Kidney (tissue), 14 donors: ENCODE results near the gene GPBP1L1. TPM values are rescaled to one million over a fixed set of nuclear protein-coding genes. Genes with fewer than 3 reads are reported as not detected.

Source experiments
- DNase-seq, 5 donors: peaks; one replicate each; pipeline ENCODE4 v3.0.0-alpha.2; 2013 to 2020
- FAIRE-seq: peaks from 2 replicates; lab custom pipeline; 2012; peaks lifted over from hg19 to GRCh38; lab: Jason Lieb, UNC
- H3K27ac ChIP-seq, 2 donors: one replicate each; pipeline ENCODE4 v1.7.0; 2013; ENCODE audit warnings: low read depth in 2 of 2, low read length in 2 of 2, inconsistent platforms in 1 of 2
- H3K27me3 ChIP-seq: one replicate; pipeline ENCODE4 v1.7.1; 2013; ENCODE audit warnings: low read length, inconsistent platforms; ENCODE audit not compliant: control insufficient read depth, insufficient read depth
- H3K36me3 ChIP-seq, 3 donors: one replicate each; pipeline versions ENCODE4 v1.7.0 to v1.7.1; 2013; ENCODE audit warnings: low read length in 3 of 3, control low read depth in 1 of 3, inconsistent platforms in 1 of 3; ENCODE audit not compliant: insufficient read depth in 3 of 3, control insufficient read depth in 2 of 3
- H3K4me1 ChIP-seq, 3 donors: one replicate each; pipeline versions ENCODE4 v1.7.0 to v1.7.1; 2013; ENCODE audit warnings: low read length in 3 of 3, inconsistent platforms in 1 of 3, low read depth in 1 of 3; ENCODE audit not compliant: control insufficient read depth in 2 of 3, insufficient read depth in 2 of 3
- H3K4me3 ChIP-seq, 3 donors: one replicate each; pipeline versions ENCODE4 v1.7.0 to v1.8.1; 2013; ENCODE audit warnings: low read length in 3 of 3, control low read depth in 1 of 3, inconsistent platforms in 1 of 3
- H3K9ac ChIP-seq, 3 donors: one replicate each; pipeline versions ENCODE4 v1.7.0 to v1.7.1; 2013; ENCODE audit warnings: low read length in 3 of 3, control low read depth in 1 of 3, inconsistent platforms in 1 of 3
- H3K9me3 ChIP-seq, 3 donors: one replicate each; pipeline versions ENCODE4 v1.7.0 to v1.7.1; 2013; ENCODE audit warnings: low read length in 3 of 3, control low read depth in 1 of 3, inconsistent platforms in 1 of 3; ENCODE audit not compliant: control insufficient read depth in 2 of 3, insufficient read depth in 1 of 3
- intact Hi-C: fragments of 100-400 bp; cut with DNase I; formaldehyde crosslinking; loops from one replicate; pipeline ENCODE4 v1.11.1; 2022
- polyA plus RNA-seq: library from polyadenylated mRNA; stranded (reverse); fragments of 350-450 nt; fragmentation: Illumina TruSeq; extraction: RNeasy Lipid Tissue Mini Kit (QIAGEN cat#74804); gene quantifications from one replicate; pipeline ENCODE4 v1.2.3, GENCODE V29; 2014; ENCODE audit warnings: low read depth, low replicate concordance; ENCODE audit not compliant: insufficient read depth
- total RNA-seq: library from RNA; stranded (reverse); fragmentation: NEBNext Ultra II Directional; extraction: Animal tissue kit (Norgen Biotek cat#: 25700); gene quantifications from one replicate; pipeline ENCODE4 v1.2.1, GENCODE V29; 2021
- TF ChIP-seq, protein P1 (sequence below): IDR thresholded peaks from 3 replicates; pipeline ENCODE4 v1.5.1; 2012; ENCODE audit warnings: mild to moderate bottlenecking, moderate library complexity, borderline replicate concordance; ENCODE audit not compliant: insufficient read depth; ENCODE audit errors: extremely low read depth
- donor health status: control.
- donor health status: control.
- donor health status: control.
- donor health status: control.
- donor health status: control.
- donor health status: DM: yes; HTN: yes; CAD: no.
- donor health status: Normal renal cell carcinoma (clear cell type).

Gene GPBP1L1
- total and polyA plus RNA-seq, 2 donors from 2014 or later, result 59.1 to 146 TPM

DNA sequence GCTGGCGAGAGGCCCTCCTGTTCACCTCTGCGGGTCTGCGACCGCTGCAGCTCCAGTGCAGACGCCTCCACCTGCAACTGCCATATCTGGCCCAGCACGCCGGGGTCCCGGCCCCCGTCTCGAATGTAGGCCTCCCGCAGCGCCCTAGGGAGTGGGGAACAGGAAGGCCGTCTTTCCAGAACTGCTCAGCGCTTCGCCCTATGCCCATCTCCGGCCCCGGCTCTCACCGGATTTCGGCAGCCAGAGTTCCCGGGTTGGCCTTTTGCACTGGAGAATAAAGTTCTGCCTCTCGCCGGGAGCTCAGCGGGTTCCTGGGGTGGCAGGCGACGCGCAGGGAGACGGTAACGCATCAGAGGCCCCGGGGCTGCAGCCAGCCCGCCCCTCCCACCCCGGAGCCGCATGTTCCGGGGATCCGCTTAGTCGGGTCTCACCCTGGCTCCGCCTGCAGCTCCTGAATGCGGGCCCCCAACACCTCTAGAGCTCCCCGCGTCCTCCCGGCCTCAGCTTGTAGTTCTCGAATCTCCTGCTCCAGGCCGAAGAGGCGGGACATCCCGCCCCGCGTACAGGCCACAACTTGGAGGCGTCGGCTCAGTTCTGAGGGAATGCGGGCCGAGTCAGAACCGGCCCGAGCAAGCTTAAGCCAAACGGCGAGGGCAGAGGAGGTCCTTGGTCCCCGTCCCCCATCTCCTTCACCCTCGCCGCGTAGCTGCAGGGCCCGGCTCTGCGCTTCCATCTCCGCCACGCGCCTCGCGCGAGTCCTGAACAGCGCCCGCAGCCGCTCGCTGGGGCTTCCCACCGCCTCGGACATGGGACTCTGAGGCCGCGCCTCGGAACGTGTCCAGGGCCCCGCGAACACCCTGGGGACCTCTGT is 63.6 kb downstream of the GPBP1L1 start:
- peak overlapping the region in 1 of 3 donors; percentile 32 for H3K4me3 ChIP-seq
- H3K27ac ChIP-seq, result peak overlapping the region in 1 of 2 donors; percentile 74
- no peaks in the 10 kb centered on the region for H3K9me3 ChIP-seq
- peak overlapping the region in 1 of 3 donors; percentile 55 for H3K9ac ChIP-seq
- TF ChIP-seq, protein P1, sequence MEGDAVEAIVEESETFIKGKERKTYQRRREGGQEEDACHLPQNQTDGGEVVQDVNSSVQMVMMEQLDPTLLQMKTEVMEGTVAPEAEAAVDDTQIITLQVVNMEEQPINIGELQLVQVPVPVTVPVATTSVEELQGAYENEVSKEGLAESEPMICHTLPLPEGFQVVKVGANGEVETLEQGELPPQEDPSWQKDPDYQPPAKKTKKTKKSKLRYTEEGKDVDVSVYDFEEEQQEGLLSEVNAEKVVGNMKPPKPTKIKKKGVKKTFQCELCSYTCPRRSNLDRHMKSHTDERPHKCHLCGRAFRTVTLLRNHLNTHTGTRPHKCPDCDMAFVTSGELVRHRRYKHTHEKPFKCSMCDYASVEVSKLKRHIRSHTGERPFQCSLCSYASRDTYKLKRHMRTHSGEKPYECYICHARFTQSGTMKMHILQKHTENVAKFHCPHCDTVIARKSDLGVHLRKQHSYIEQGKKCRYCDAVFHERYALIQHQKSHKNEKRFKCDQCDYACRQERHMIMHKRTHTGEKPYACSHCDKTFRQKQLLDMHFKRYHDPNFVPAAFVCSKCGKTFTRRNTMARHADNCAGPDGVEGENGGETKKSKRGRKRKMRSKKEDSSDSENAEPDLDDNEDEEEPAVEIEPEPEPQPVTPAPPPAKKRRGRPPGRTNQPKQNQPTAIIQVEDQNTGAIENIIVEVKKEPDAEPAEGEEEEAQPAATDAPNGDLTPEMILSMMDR, result no peak
- intact Hi-C loops, result no loop called here
- H3K4me1 ChIP-seq, result peaks cover 0 to 9% (median 0%) of the 10 kb centered on the region in 3 donors
- FAIRE-seq, result no peak
- H3K36me3 ChIP-seq, result peaks cover 0 to 10% (median 9%) of the 10 kb centered on the region in 3 donors
- no peaks in the 10 kb centered on the region for H3K27me3 ChIP-seq
- peak in 4 of 5 donors; percentile 41 to 67 (median 47) for DNase-seq

DNA sequence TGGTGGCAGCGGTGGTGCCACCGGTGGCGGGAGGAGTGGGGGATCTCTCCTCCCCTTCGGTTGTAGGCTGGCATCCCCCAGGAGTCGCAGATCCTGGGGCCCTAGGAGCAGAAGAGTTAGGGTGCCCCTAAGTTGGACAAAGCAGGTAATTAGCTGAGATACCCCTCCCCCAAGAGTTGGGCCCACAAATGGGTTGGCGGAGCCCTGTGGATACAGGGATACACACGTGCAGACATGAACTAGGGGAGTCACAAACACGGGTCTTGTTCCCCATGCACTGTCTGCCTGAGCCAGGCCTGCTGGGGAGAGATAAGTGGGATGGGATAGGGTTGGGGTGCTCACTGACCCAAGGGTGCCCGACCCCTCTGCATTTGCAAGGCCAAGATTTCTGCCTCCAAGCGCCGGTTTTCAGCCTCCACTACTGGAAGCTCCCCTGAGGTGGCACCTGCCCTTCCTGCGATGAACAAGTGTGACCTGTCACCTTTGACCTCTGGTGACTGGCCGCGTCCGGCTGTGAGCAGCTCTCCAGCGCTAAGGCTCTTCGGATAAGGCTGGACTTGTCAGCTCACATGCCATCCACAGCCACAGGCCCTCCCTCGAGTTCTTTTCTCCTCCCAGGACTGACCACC is 64.3 kb downstream of the GPBP1L1 start:
- H3K27ac ChIP-seq, result peak overlapping the region in 1 of 2 donors; percentile 74
- H3K27me3 ChIP-seq, result no peaks in the 10 kb centered on the region
- DNase-seq (peak in 3 of 5 donors; percentile 24 to 75 (median 55)), FAIRE-seq (no peak)
- H3K9me3 ChIP-seq, result no peaks in the 10 kb centered on the region
- peak overlapping the region in 1 of 3 donors; percentile 32 for H3K4me3 ChIP-seq
- H3K9ac ChIP-seq, result peak overlapping the region in 1 of 3 donors; percentile 55
- intact Hi-C loops, result no loop called here
- peaks cover 0 to 9% (median 0%) of the 10 kb centered on the region in 3 donors for H3K4me1 ChIP-seq
- TF ChIP-seq, protein P1, result no peak
- peaks cover 4 to 15% (median 14%) of the 10 kb centered on the region in 3 donors for H3K36me3 ChIP-seq

DNA sequence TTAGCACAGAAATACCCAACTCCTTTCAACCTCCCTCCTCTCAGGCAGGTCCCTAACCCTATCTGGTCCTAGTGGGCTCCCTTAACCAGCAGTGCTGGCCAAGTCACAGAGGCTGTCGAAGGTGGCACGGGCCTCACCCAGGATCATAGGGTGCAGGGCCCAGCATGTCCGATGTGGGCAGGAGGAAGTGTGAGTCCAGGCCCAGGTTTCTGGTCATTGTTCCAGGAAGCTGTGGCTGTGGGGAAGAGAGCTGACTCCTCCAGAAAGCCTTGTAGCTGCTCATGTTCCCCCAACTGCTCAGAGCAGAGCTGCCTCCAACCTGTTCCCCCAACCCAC is 64.9 kb downstream of the GPBP1L1 start:
- Histone ChIP-seq H3K36me3 (peaks cover 4 to 18% (median 15%) of the 10 kb centered on the region in 3 donors), H3K9ac (no peak overlapping the region), H3K27me3 (no peaks in the 10 kb centered on the region), H3K4me1 (peaks cover 0 to 9% (median 0%) of the 10 kb centered on the region in 3 donors), H3K4me3 (no peak overlapping the region), H3K27ac (no peak overlapping the region), H3K9me3 (no peaks in the 10 kb centered on the region)
- no peak for FAIRE-seq
- intact Hi-C loops, result no loop called here
- TF ChIP-seq, protein P1, result no peak
- no peak for DNase-seq
